Peyer's patch (tissue), 4 donors: Measurements from ENCODE around the gene RASD1.

ENCODE experiments used
- POLR2A ChIP-seq, 2 donors: fragments of 450-650 bp; IDR thresholded peaks; one replicate each; pipeline ENCODE4 v1.5.1; 2017; ENCODE audit warnings: antibody characterized with exemption in 2 of 2, mild to moderate bottlenecking in 2 of 2, moderate library complexity in 2 of 2
- TF ChIP-seq, protein P1 (sequence below), 6 experiments: fragments of 450-650 bp in 4 of 6; fragments of 200-600 bp in 2 of 6; sonication (generic) in 1 of 6; IDR thresholded peaks; one replicate each; pipeline ENCODE4 v1.5.1; 2017 to 2019; ENCODE audit warnings: antibody characterized with exemption in 6 of 6, mild to moderate bottlenecking in 3 of 6, moderate library complexity in 1 of 6

DNA sequence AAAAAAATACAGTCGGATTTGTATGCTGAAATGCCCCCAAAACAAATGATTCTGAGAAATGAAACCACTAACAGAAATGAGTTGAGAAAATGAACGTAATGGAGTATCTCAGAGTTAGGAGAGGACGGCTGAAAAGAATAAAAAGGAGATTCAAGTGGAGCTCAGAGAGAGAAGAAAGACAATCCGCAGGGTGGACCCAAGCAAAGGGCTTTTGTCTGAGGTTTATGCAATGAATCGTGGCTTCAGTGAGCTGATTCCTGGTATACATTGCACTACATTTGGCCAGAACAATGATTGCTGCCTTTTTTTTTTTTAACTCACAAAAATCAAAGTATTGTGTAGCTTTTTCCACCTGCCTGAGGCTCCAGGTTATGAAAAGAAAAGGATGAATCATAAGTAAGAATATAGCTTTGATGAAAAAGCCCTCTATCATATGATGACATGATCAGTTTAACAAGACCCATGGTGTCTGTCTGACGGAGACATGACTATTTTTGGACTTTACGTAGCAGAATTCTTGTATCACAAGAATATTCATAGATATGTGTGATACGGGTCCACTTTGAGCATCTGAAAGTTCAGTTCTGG, 23.8 kb downstream of the RASD1 start:
- TF ChIP-seq, protein P1, sequence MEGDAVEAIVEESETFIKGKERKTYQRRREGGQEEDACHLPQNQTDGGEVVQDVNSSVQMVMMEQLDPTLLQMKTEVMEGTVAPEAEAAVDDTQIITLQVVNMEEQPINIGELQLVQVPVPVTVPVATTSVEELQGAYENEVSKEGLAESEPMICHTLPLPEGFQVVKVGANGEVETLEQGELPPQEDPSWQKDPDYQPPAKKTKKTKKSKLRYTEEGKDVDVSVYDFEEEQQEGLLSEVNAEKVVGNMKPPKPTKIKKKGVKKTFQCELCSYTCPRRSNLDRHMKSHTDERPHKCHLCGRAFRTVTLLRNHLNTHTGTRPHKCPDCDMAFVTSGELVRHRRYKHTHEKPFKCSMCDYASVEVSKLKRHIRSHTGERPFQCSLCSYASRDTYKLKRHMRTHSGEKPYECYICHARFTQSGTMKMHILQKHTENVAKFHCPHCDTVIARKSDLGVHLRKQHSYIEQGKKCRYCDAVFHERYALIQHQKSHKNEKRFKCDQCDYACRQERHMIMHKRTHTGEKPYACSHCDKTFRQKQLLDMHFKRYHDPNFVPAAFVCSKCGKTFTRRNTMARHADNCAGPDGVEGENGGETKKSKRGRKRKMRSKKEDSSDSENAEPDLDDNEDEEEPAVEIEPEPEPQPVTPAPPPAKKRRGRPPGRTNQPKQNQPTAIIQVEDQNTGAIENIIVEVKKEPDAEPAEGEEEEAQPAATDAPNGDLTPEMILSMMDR (IDR thresholded peaks at IDR 0.05) = no peak
- no peak for TF ChIP-seq POLR2A (IDR thresholded peaks at IDR 0.05)
